Glomerular endothelial cell (primary cell): ENCODE results near the gene LSAMP. TPM values are rescaled to one million over a fixed set of nuclear protein-coding genes. Genes with fewer than 3 reads are reported as not detected.
"Not testable (repeated sequence)": the region's sequence is repeated elsewhere in the genome, so short reads cannot be mapped to it uniquely, and the experiment has no call there.

ENCODE experiments used
- DNase-seq: peaks from one replicate; pipeline ENCODE4 v3.0.0-alpha.2; 2011; ENCODE audit warnings: low read depth, low spot score; ENCODE audit errors: extremely low read depth
- total RNA-seq: library from RNA; depleted of rRNA; stranded (reverse); fragments of >200 nt; gene quantifications from 2 replicates; pipeline ENCODE4 v1.2.3, GENCODE V29; 2015

The LSAMP gene
- total RNA-seq, 1 donor from 2014 or later, result 2.1 TPM

- DNase-seq, result no peak
Observed at GRCh38 chr3:116127464-116127863, 317.8 kb downstream of the LSAMP start.

DNA sequence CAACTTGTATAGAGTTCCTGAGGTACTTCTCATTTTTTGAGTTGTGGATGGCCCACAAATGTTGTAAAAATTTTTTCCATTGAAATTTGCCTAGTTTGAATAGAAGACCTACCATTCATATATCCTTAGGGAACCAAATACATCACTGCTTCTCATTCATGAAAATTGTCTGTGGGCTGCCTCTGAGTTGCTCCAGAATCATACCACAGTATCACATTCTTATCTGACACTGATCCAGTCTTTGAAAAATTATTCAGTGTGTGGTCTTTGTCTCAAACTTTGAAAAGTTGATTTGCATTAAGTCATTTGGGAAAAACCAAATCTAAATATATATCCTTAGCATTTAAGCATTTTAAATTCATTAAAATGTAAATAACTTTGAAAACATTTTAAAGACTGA lies 321.1 kb downstream of the LSAMP start:
- no peak for DNase-seq

DNA sequence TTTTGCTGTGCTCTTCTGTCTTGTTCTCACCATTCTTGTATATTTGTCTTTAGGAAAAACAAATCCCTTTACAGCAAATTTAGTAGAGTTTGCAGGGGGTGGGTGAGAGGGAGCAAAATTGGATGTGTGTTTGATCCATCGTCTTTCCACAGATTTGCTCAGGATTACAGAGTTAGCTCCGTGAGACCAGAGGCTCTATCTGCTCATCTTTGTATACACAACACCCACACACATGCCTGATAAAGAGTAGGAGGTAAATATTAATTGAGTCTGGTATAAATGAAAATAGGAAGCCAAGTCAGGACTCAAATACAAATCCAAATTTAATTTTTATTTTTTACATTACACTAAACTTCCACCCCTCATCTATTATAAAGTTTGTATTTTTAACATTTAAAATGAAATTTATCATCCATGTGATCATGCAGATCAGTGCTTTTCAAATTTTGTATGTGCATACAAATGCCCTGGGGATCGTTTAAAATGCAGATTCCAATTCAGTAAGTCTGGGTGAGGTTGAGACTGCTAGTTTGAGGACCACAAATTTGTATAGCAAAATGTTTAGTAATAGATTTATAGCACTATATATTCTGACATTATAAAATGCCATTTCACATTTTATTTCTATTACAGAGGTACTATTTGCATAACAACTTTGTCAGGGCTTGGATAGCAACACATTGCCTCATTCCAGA lies 326.7 kb downstream of the LSAMP start:
- no peak for DNase-seq

GRCh38 chr3:116114586-116114985 lies 330.7 kb downstream of the LSAMP start:
- DNase-seq, result no peak

GRCh38 chr3:116112696-116113095 lies 332.6 kb downstream of the LSAMP start:
- DNase-seq, result no peak

DNA sequence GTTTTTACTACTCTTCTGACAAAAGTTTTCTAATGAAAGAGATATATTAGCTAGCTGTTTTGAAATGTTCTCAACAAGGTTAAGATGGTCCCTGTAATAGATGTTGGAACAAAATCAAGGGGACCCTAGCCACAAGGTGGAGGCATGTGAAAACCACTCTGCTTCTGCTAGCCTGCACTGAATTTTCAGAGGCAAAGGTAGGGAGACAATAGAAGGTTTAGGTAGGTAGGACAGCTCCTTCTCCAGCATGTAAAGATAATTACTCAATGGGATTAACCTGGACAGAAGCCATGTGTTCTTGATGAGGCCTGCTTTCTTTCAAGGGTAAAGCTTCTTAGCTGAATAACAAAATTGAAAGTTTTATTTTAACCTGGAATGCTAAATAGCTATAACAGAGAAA lies 333.5 kb downstream of the LSAMP start:
- DNase-seq, result no peak

- no peak for DNase-seq
Observed at GRCh38 chr3:116103868-116104530, 341.3 kb downstream of the LSAMP start.

- DNase-seq, result no peak
Observed at GRCh38 chr3:116102037-116102436, 343.2 kb downstream of the LSAMP start.

- no peak for DNase-seq
Observed at GRCh38 chr3:116097226-116097625, 348.1 kb downstream of the LSAMP start.

DNA sequence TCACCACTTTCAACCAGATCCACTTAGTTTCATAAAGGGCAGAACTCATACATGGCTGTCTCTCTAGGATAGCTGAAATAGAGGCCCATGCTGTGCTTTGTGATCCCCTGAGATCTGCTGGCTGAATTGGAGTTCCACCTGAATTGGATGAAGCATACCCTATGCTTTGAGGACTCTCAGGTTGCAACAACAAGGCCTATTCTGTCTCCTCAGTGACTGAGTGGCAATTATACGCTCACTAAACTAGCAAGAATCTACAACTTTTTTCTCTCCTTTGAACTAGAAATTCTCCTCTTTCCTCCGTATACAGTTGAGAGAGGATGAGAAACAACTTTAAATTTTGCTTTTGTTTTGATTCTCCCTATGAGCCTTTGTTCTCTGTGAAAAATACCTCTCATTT lies 348.7 kb downstream of the LSAMP start:
- no peak for DNase-seq

GRCh38 chr3:116093374-116093773 lies 351.9 kb downstream of the LSAMP start:
- DNase-seq, result no peak

GRCh38 chr3:116087426-116087825 lies 357.9 kb downstream of the LSAMP start:
- DNase-seq, result no peak

DNA sequence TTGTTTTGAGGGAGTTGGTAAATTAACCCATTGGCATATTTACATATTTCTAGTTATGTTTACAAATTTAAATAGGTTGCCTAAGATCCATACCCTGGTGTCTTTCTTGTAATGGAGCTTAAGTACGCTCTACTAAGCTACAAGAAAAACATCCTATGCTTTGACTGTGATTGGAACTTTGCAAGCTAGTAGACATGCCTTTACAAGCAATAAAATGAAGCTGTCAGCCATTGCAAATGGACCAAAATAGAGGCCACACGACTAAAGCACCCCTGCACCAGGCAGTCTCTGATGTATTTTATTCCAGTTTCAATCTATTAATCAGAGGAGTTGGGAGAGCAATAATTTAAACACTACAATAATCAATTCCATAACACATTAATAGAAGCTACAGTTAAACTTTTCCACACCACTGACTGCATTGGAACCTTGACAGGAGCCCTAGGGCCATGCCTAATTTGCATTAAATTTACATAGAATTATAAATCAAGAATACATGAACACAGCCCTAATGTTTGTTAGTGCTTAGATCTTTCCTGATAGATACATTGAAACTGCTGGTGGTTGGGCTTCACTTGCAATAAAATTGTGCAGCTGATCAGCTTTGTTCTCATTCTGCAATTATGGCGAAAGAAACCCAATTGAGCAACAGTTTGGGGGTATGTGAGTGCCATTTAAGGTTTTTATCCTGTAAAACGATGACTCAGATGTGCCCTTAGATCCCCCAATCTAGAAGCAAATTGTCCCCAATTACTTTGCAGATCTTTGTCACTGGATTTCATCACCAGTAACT lies 360.1 kb downstream of the LSAMP start:
- no peak for DNase-seq

DNA sequence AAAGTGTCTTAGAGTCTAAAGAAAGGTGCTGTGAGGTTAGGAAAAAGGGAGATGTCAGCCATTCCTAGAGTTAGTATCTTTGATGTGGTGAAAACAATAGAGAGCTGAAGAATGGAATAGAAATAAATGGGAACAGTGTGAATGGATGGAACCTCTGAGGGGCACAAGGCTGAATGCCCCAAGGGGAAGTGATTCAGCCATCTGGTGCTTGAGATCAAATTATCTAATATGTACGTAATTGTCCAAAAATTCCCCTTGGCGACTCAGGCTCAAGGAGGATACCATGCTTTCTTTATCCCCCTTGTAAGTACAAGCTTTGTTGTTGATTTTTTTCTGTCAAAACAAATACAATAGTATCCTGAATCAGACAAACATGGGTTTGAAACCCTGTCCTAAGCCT lies 361.6 kb downstream of the LSAMP start:
- DNase-seq, result no peak

DNA sequence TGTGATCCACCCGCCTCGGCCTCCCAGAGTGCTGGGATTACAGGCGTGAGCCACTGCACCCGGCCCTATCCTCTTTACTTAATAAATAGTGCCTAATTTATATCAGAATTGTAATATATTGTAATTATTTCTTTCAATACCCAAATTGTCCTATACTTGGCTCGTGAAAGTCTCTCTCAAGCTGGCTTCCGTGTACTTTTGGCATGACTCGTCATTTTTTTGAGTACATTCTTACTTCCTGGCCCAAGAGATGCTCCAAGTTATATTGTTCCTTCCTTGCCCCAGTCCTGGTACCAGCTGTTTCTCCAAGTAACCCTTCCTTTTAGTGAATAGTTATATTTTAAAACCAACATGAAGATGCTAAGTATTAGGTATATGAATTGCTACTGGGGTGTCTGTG lies 366.7 kb downstream of the LSAMP start:
- DNase-seq, result no peak

GRCh38 chr3:116077557-116077956 lies 367.7 kb downstream of the LSAMP start:
- DNase-seq, result no peak

- DNase-seq, result no peak
Observed at GRCh38 chr3:116077059-116077458, 368.2 kb downstream of the LSAMP start.

DNA sequence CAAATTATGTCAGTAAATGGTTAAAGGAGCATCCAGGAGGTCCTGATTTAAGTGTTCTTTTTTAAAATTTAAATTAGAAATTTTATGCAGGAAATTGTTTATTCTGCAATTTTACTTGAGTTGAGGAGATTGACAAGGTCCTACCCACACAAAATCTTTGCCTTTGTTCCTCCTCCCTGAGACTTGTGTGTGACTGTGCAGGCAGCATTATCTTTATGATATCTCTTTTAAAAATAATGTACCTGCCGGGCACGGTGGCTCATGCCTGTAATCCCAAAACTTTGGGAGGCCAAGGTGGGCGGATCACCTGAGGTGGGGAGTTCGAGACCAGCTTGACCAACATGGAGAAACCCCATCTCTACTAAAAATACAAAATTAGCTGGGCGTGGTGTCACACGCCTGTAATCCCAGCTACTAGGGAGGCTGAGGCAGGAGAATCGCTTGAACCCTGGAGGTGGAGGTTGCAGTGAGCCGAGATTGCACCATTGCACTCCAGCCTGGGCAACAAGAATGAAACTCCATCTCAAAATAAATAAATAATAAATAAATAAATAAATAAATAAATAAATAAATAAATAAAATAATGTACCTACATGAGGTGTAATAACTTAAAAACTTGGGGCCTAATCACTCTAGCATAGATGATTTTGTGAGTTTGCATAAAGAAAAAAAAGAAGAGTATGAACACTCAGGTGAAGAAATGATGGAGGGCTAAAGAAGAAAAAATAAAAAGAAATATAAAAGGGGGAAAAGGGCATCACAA lies 374.6 kb downstream of the LSAMP start:
- DNase-seq, result not testable (repeated sequence)

GRCh38 chr3:116070061-116070460 lies 375.2 kb downstream of the LSAMP start:
- no peak for DNase-seq

DNA sequence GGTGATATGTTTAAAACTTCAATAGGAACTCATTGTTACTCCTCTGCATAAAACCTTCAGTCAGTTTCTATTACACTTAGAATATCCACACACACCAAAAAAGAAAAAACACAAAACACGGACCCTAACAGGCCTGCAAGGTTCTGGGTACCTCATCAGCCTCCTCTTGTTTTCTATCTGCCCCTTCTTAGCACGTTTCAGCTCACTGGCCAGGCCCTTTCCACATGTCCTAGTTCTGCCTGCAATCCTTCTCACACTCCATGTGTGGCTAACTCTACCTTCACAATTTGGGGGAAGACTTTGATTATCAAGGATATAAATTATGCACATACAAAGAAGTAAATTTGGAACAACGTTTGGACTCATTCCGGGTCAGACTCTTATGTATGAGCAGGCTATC lies 376.3 kb downstream of the LSAMP start:
- no peak for DNase-seq

DNA sequence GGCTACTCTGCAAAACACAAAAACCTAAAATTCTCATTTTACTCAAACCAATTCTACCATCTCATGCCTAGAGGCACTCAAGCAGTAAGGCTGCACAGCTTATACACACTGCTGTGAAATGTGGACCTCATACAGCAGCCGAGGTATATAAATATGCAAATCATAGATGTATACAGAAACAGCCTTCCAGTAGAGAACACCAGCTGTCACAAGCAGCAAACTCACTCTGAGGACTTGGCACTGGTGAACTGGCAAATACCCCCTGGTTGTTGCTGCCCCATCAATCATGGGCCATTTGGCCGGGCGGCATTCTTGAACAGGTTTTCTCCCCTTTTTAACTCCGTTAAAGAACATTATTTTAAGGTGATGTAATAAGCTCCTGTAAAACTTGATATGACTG lies 378.0 kb downstream of the LSAMP start:
- no peak for DNase-seq
